ENCODE measurements around the gene CMTM8. TPM values are rescaled to one million over a fixed set of nuclear protein-coding genes. Genes with fewer than 3 reads are reported as not detected.

Gene CMTM8
- total RNA-seq, 4 donors from 2014 or later = 4.4 to 39.2 (median 7.4) TPM

GRCh38 chr3:32278714-32279113 is 40.2 kb downstream of the CMTM8 start:
- H3K4me1 ChIP-seq = no peaks in the 10 kb centered on the region
- TF ChIP-seq EP300 (IDR thresholded peaks at IDR 0.05; ENCODE audit: low read depth) (no peak), POLR2AphosphoS5 (IDR thresholded peaks at IDR 0.05) (no peak), CTCF (IDR thresholded peaks at IDR 0.05) (no peak), POLR2A (IDR thresholded peaks at IDR 0.05) (no peak)
- no peaks in the 10 kb centered on the region for H3K9me3 ChIP-seq
- 31 to 40% methylated on average over 1 to 2 of the region's 2 CpGs for WGBS, 2 donors (ENCODE audit: low coverage in 1 of 2)
- in situ Hi-C loops (cut with MboI; ENCODE audit: low pct_ligation_motif_present in 1 of 4, low pct_unique_long_range_greater_than_20kb in 1 of 4, low sequenced_read_pairs in 3 of 4) = loop anchor here in 1 of 4 donors (25.0 kb wide), 1 partner anchor 384 kb away; no protein-coding TSS in a partner anchor
- DNase-seq = no peak
- H3K4me3 ChIP-seq = no peak overlapping the region
- no peaks in the 10 kb centered on the region for H3K27me3 ChIP-seq
- H3K36me3 ChIP-seq = no peaks in the 10 kb centered on the region
- intact Hi-C loops (cut with DNase I; ENCODE audit: low total_unique reads) = no loop called here
- H3K27ac ChIP-seq = no peak overlapping the region

- Histone ChIP-seq H3K4me3 (no peak overlapping the region), H3K4me1 (no peaks in the 10 kb centered on the region), H3K36me3 (no peaks in the 10 kb centered on the region), H3K27me3 (no peaks in the 10 kb centered on the region), H3K27ac (no peak overlapping the region), H3K9me3 (no peaks in the 10 kb centered on the region)
- intact Hi-C loops (cut with DNase I; ENCODE audit: low total_unique reads) (no loop called here), in situ Hi-C loops (cut with MboI; ENCODE audit: low pct_ligation_motif_present in 1 of 4, low pct_unique_long_range_greater_than_20kb in 1 of 4, low sequenced_read_pairs in 3 of 4) (loop anchor here in 1 of 4 donors (25.0 kb wide), 1 partner anchor 382 kb away; no protein-coding TSS in a partner anchor)
- TF ChIP-seq CTCF (IDR thresholded peaks at IDR 0.05) = no peak
- no peak for TF ChIP-seq POLR2AphosphoS5 (IDR thresholded peaks at IDR 0.05)
- TF ChIP-seq POLR2A (IDR thresholded peaks at IDR 0.05) = no peak
- no peak for TF ChIP-seq EP300 (IDR thresholded peaks at IDR 0.05; ENCODE audit: low read depth)
- 77 to 88% methylated on average over 4 to 6 of the region's 6 CpGs for WGBS, 2 donors (ENCODE audit: low coverage in 1 of 2)
- DNase-seq = no peak
Observed at GRCh38 chr3:32280262-32280910, 41.9 kb downstream of the CMTM8 start.

DNA sequence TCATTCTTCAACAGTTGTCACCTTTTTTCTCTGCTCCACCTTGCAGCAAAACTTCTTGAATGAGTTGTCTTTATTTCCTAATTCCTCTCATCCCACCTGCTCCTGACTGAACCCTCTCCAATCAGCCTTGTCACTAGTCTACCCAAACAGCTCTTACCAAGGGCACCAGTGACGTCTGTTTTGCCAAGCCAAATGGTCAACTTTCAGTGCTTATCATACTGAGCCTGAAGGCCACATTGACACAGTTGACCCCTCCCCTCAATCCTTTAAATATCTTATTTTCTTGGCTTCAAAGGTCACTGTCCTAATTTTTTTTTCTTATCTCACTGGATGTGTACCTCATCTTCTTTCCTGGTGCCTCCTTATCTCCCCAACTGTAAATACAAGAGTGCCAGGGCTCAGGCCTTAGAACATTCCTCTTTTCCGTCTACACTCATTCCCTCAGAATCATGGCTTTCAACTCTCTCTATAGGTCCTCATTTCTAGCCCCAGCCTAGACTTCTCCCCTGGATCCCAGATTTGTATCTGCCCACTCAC is 43.2 kb downstream of the CMTM8 start:
- Histone ChIP-seq H3K4me1 (no peaks in the 10 kb centered on the region), H3K9me3 (no peaks in the 10 kb centered on the region), H3K27ac (no peak overlapping the region), H3K36me3 (no peaks in the 10 kb centered on the region), H3K27me3 (no peaks in the 10 kb centered on the region), H3K4me3 (no peak overlapping the region)
- 89 to 95% methylated on average over 2 of the region's 2 CpGs for WGBS, 2 donors (ENCODE audit: low coverage in 1 of 2)
- intact Hi-C loops (cut with DNase I; ENCODE audit: low total_unique reads) (no loop called here), in situ Hi-C loops (cut with MboI; ENCODE audit: low pct_ligation_motif_present in 1 of 4, low pct_unique_long_range_greater_than_20kb in 1 of 4, low sequenced_read_pairs in 3 of 4) (loop anchor here in 1 of 4 donors (25.0 kb wide), 1 partner anchor 381 kb away; no protein-coding TSS in a partner anchor)
- TF ChIP-seq POLR2A (IDR thresholded peaks at IDR 0.05) (no peak), EP300 (IDR thresholded peaks at IDR 0.05; ENCODE audit: low read depth) (no peak), POLR2AphosphoS5 (IDR thresholded peaks at IDR 0.05) (no peak), CTCF (IDR thresholded peaks at IDR 0.05) (no peak)
- no peak for DNase-seq

DNA sequence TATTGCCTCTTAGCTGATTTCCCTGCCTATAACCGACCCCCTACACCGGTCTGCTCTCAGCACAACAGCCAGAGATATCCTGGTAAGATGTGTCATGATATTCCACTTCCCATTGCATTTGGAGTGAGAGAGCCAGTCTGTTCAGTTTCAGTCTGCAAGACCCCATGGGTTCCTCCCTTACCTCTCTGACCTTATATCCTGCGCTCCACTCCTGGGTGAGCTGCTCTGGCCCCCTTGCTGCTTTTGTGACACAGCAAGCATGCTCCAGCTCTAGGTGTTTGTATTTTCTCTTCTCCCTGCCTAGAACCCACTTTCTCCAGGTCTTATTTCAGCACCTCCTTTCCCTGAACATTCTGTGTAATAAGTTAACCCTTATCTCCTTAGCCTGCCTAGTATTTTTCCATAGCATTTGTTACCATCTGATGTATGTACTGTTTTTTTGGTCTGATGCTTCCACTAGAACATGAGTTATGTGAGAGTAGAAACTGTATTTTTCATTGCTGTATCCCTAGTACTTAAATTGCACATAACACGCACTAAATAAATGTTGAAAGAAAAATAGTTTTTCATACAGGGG is 44.2 kb downstream of the CMTM8 start:
- H3K4me1 ChIP-seq = no peaks in the 10 kb centered on the region
- TF ChIP-seq EP300 (IDR thresholded peaks at IDR 0.05; ENCODE audit: low read depth) = no peak
- TF ChIP-seq POLR2AphosphoS5 (IDR thresholded peaks at IDR 0.05) = no peak
- TF ChIP-seq CTCF (IDR thresholded peaks at IDR 0.05) = no peak
- TF ChIP-seq POLR2A (IDR thresholded peaks at IDR 0.05) = no peak
- in situ Hi-C loops (cut with MboI; ENCODE audit: low pct_ligation_motif_present in 1 of 4, low pct_unique_long_range_greater_than_20kb in 1 of 4, low sequenced_read_pairs in 3 of 4) = loop anchor here in 1 of 4 donors (25.0 kb wide), 1 partner anchor 380 kb away; no protein-coding TSS in a partner anchor
- 75 to 90% methylated on average over 4 of the region's 4 CpGs for WGBS, 2 donors (ENCODE audit: low coverage in 1 of 2)
- no peaks in the 10 kb centered on the region for H3K36me3 ChIP-seq
- no peak overlapping the region for H3K27ac ChIP-seq
- no peaks in the 10 kb centered on the region for H3K27me3 ChIP-seq
- intact Hi-C loops (cut with DNase I; ENCODE audit: low total_unique reads) = no loop called here
- H3K4me3 ChIP-seq = no peak overlapping the region
- no peak for DNase-seq
- no peaks in the 10 kb centered on the region for H3K9me3 ChIP-seq
